Melanocyte of skin (primary cell): ENCODE data around the gene DGKB. TPM values are rescaled to one million over a fixed set of nuclear protein-coding genes. Genes with fewer than 3 reads are reported as not detected.

Experiments
- total RNA-seq, 2 donors: library from RNA; depleted of rRNA; stranded (reverse); fragments of >200 nt; gene quantifications; 2 replicates each; pipeline ENCODE4 v1.2.3, GENCODE V29; 2012

DGKB gene
- total RNA-seq = not detected

DNA sequence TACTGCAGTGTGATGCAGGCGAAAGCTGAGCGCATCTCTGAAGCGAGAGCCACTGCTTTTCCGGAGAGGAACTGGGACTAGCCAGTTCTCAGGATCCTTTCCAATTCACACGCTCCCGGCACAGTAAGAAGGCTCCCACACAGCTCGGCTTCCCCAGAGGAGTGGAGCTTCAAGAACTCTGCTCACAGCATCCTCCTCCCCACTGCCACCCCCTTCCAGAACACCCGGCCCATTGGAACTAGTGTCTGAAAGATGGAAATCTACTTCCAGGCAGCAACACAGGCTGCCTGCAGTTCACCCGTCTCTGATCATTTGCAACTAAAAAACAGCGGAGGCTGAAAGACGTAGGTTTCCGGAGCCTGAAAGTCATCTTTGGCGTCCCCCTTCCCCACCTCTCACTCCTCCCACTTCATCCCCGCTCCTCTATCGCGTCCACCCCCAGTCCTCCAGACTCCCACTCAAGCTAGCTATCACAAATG is at the start of gene DGKB:
Gene DGKB (minus strand): TSS at position 163 of the 479 bp plus-strand sequence.

